Body of pancreas (tissue), 4 donors: ENCODE measurements around the gene DIS3L2.

Experiments used
- POLR2A ChIP-seq, 3 donors: fragments of 450-650 bp; IDR thresholded peaks; one replicate each; pipeline ENCODE4 v1.6.1; 2016; ENCODE audit warnings: antibody characterized with exemption in 3 of 3, mild to moderate bottlenecking in 2 of 3
- TF ChIP-seq, protein P1 (sequence below), 7 experiments: fragments of 450-650 bp in 4 of 7; fragments of 200-600 bp in 3 of 7; sonication (generic) in 3 of 7; IDR thresholded peaks; one replicate each; pipeline ENCODE4 v1.5.1; 2016 to 2019; ENCODE audit warnings: antibody characterized with exemption in 7 of 7

DNA sequence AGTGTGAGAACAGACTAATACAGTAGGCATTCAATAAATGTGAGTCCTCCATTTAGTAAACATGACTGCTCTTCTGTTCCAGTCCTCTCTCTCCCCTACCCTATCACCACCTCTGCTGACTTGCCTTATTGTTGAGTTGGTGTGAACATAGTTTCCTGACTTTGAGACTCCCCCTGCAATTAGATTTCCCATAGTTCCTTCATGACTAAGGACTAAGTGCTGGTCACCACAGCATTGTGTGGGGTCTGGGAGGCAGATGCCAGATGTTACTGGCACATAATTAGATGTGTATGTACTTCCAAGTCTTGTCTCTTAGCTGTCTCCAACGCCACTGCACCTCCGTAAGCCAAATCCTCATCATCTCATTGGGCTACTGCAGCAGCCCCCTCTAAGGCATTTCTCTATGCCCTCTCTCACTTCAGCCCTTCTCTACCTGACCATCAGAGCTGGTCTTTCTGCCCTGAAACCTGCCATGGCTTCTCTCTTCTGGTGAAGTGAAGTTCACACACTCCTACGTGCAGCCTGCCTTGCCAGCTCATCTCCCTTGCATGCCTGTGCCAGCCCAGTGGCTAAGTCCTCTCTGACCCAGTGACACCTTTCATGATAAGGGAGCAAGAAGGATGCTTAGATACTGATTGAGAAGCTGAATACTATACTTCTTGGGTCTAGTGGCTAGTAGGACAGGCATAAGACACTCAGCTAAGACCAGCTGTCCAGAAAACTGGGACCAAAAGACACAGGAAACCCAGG is 335.4 kb downstream of the DIS3L2 start:
- TF ChIP-seq, protein P1, sequence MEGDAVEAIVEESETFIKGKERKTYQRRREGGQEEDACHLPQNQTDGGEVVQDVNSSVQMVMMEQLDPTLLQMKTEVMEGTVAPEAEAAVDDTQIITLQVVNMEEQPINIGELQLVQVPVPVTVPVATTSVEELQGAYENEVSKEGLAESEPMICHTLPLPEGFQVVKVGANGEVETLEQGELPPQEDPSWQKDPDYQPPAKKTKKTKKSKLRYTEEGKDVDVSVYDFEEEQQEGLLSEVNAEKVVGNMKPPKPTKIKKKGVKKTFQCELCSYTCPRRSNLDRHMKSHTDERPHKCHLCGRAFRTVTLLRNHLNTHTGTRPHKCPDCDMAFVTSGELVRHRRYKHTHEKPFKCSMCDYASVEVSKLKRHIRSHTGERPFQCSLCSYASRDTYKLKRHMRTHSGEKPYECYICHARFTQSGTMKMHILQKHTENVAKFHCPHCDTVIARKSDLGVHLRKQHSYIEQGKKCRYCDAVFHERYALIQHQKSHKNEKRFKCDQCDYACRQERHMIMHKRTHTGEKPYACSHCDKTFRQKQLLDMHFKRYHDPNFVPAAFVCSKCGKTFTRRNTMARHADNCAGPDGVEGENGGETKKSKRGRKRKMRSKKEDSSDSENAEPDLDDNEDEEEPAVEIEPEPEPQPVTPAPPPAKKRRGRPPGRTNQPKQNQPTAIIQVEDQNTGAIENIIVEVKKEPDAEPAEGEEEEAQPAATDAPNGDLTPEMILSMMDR (IDR thresholded peaks at IDR 0.05): no peak
- no peak for TF ChIP-seq POLR2A (IDR thresholded peaks at IDR 0.05)
